Thyroid gland (tissue), 4 donors: ENCODE data around the gene PHF13.

ENCODE experiments used
- CTCF ChIP-seq, 6 experiments: fragments of 200-600 bp in 3 of 6; fragments of 450-650 bp in 3 of 6; sonication (generic) in 3 of 6; IDR thresholded peaks; one replicate each; pipeline ENCODE4 v1.5.1; 2016 to 2019; ENCODE audit warnings: antibody characterized with exemption in 6 of 6, mild to moderate bottlenecking in 2 of 6, inconsistent platforms in 1 of 6, moderate library complexity in 1 of 6
- POLR2A ChIP-seq, 2 donors: fragments of 450-650 bp; IDR thresholded peaks; one replicate each; pipeline ENCODE4 v1.6.1; 2017; ENCODE audit warnings: antibody characterized with exemption in 2 of 2, mild to moderate bottlenecking in 2 of 2, moderate library complexity in 1 of 2

GRCh38 chr1:6591644-6592043 lies 21.9 kb upstream of the PHF13 start:
- TF ChIP-seq CTCF (IDR thresholded peaks at IDR 0.05): no peak
- TF ChIP-seq POLR2A (IDR thresholded peaks at IDR 0.05): no peak
